ENCODE results near the gene WDR27. TPM values are rescaled to one million over a fixed set of nuclear protein-coding genes. Genes with fewer than 3 reads are reported as not detected.

WDR27 gene
- total RNA-seq, 1 donor from 2014 or later, result 24.5 TPM

DNA sequence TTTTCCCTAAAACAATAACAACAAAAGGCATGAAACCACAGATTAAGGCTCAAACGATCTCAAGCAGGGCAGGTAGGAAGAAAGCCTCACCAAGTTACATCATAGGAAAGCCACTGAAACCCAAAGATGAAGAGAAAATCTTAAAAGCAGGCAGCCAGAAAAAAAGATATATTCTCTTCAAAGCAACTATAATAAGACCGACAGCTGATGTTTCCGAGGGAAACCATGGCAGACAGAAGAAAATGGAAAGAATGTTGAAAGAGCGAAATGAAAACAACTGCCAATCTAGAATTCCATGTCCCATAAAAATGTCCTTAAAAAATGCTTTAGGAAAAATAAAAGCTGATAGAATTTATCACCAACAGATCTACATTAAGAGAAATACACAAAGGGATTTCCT lies 286.6 kb downstream of the WDR27 start:
- Histone ChIP-seq H3K36me3 (ENCODE audit: control insufficient read depth in 3 of 3, insufficient read depth in 3 of 3, low read length in 3 of 3) (no peaks in the 10 kb centered on the region), H3K27me3 (ENCODE audit: control insufficient read depth in 3 of 3, insufficient read depth in 3 of 3, low read length in 3 of 3) (no peaks in the 10 kb centered on the region), H3K4me1 (ENCODE audit: control insufficient read depth in 3 of 3, insufficient read depth in 3 of 3, low read length in 3 of 3) (no peaks in the 10 kb centered on the region), H3K9ac (ENCODE audit: low read depth in 1 of 3, low read length in 3 of 3) (no peak overlapping the region), H3K27ac (ENCODE audit: low read depth, low read length) (no peak overlapping the region), H3K9me3 (ENCODE audit: control insufficient read depth in 3 of 3, low read length in 3 of 3) (peaks cover 0 to 3% (median 0%) of the 10 kb centered on the region in 3 donors), H3K4me3 (ENCODE audit: low read length in 3 of 3) (no peak overlapping the region)

DNA sequence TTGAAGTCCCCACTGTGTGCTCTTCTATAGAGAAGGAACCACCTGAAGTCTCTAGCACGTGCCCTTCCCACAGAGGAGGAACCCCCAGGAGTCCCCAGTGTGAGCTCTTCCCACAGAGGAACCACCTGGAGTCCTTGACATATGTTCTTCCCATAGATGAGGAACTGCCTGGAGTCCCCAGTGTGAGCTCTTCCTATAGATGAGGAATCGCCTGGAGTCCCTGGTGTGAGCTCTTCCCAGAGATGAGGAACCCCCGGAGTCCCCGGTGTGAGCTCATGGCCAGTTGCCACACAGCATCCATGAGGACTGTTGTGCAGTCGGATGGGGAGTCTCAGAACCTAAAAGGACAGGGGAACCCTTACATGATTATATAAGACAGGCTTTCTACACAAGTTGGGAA lies 290.1 kb downstream of the WDR27 start:
- no peak overlapping the region for H3K9ac ChIP-seq (ENCODE audit: low read depth in 1 of 3, low read length in 3 of 3)
- no peaks in the 10 kb centered on the region for H3K4me1 ChIP-seq (ENCODE audit: control insufficient read depth in 3 of 3, insufficient read depth in 3 of 3, low read length in 3 of 3)
- no peaks in the 10 kb centered on the region for H3K36me3 ChIP-seq (ENCODE audit: control insufficient read depth in 3 of 3, insufficient read depth in 3 of 3, low read length in 3 of 3)
- no peaks in the 10 kb centered on the region for H3K27me3 ChIP-seq (ENCODE audit: control insufficient read depth in 3 of 3, insufficient read depth in 3 of 3, low read length in 3 of 3)
- no peak overlapping the region for H3K4me3 ChIP-seq (ENCODE audit: low read length in 3 of 3)
- no peak overlapping the region for H3K27ac ChIP-seq (ENCODE audit: low read depth, low read length)
- H3K9me3 ChIP-seq (ENCODE audit: control insufficient read depth in 3 of 3, low read length in 3 of 3), result peaks cover 0 to 3% (median 0%) of the 10 kb centered on the region in 3 donors

DNA sequence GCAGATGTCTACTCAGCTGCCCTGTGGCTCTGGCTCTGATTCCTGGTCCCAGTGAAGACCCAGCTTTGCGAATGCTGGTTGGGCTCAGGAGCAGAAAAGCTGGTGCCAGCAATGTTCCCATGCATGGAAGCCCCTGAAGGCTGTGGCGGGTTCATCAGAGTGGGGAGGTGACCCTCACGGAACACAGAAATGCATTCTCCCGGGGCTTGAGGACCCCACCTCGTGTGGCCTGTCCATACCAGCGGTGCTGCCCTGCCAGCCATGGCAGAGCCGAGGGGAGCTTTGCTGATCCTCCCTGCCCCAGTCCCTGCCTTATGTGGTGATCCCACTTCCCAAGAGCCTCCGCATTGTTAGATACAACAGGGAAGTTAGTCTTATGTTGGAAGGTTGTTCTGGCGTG lies 290.5 kb downstream of the WDR27 start:
- Histone ChIP-seq H3K4me1 (ENCODE audit: control insufficient read depth in 3 of 3, insufficient read depth in 3 of 3, low read length in 3 of 3) (no peaks in the 10 kb centered on the region), H3K9me3 (ENCODE audit: control insufficient read depth in 3 of 3, low read length in 3 of 3) (peaks cover 0 to 3% (median 0%) of the 10 kb centered on the region in 3 donors)

DNA sequence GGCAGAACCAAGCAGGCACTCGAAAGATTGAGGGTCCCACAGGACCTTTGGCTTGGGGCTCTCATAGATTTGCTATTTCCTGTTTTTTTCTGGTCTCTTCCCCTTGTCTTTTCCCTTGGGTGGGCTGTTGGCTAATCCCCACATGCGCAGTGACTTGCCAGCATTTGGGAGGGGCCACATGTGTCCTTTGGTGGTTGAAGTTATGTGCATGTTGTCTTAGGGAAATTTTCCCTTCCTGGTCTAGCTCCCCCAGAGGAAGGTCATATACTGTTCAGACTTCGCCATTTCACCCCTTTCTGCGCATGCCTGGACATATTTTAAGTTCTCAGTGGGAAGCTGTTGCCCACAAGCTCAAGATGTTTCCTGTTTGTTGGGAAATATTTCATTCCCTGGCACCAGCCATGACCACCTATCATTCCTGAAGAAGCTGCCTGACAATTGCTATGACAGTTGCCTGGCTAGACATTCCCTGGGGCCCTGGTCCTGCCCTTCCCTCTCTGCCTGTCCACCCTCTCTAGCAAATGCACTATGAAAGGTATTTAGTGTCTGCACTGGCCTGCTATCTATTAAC lies 292.0 kb downstream of the WDR27 start:
- no peaks in the 10 kb centered on the region for H3K36me3 ChIP-seq (ENCODE audit: control insufficient read depth in 3 of 3, insufficient read depth in 3 of 3, low read length in 3 of 3)
- H3K4me3 ChIP-seq (ENCODE audit: low read length in 3 of 3), result no peak overlapping the region
- no peak overlapping the region for H3K27ac ChIP-seq (ENCODE audit: low read depth, low read length)
- H3K9ac ChIP-seq (ENCODE audit: low read depth in 1 of 3, low read length in 3 of 3), result no peak overlapping the region
- H3K27me3 ChIP-seq (ENCODE audit: control insufficient read depth in 3 of 3, insufficient read depth in 3 of 3, low read length in 3 of 3), result no peaks in the 10 kb centered on the region
- H3K9me3 ChIP-seq (ENCODE audit: control insufficient read depth in 3 of 3, low read length in 3 of 3), result no peaks in the 10 kb centered on the region
- no peaks in the 10 kb centered on the region for H3K4me1 ChIP-seq (ENCODE audit: control insufficient read depth in 3 of 3, insufficient read depth in 3 of 3, low read length in 3 of 3)

More for the DNA sequence above, 290.5 kb downstream of the WDR27 start:
- Histone ChIP-seq H3K4me3 (ENCODE audit: low read length in 3 of 3) (no peak overlapping the region), H3K36me3 (ENCODE audit: control insufficient read depth in 3 of 3, insufficient read depth in 3 of 3, low read length in 3 of 3) (no peaks in the 10 kb centered on the region), H3K27ac (ENCODE audit: low read depth, low read length) (no peak overlapping the region), H3K9ac (ENCODE audit: low read depth in 1 of 3, low read length in 3 of 3) (no peak overlapping the region), H3K27me3 (ENCODE audit: control insufficient read depth in 3 of 3, insufficient read depth in 3 of 3, low read length in 3 of 3) (no peaks in the 10 kb centered on the region)

DNA sequence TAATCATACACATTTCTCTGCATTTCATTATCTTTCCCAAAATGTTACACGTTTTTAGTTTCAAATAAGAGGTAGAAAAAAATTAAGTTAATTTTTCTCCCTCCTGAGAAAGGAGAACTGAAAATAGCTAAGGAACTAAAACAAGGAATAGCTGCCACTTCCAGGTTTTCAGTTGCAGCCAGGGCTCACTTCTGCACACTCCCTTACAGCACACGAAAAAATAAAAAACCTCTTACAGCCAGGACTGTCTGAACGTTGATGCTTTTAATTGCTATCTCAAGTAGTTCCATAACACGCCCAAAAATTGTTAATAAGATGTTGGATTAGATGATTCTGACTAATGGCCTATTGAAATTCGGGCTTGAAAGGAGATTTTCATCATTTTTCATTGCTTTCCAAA lies 294.5 kb downstream of the WDR27 start:
- H3K9ac ChIP-seq (ENCODE audit: low read depth in 1 of 3, low read length in 3 of 3), result no peak overlapping the region
- H3K9me3 ChIP-seq (ENCODE audit: control insufficient read depth in 3 of 3, low read length in 3 of 3), result peaks cover 0 to 2% (median 0%) of the 10 kb centered on the region in 3 donors
- no peak overlapping the region for H3K4me3 ChIP-seq (ENCODE audit: low read length in 3 of 3)
- H3K36me3 ChIP-seq (ENCODE audit: control insufficient read depth in 3 of 3, insufficient read depth in 3 of 3, low read length in 3 of 3), result no peaks in the 10 kb centered on the region
- no peak overlapping the region for H3K27ac ChIP-seq (ENCODE audit: low read depth, low read length)
- no peaks in the 10 kb centered on the region for H3K27me3 ChIP-seq (ENCODE audit: control insufficient read depth in 3 of 3, insufficient read depth in 3 of 3, low read length in 3 of 3)
- H3K4me1 ChIP-seq (ENCODE audit: control insufficient read depth in 3 of 3, insufficient read depth in 3 of 3, low read length in 3 of 3), result no peaks in the 10 kb centered on the region

Other genes with a start within 250 kb of the WDR27 start
- gene C6orf120, start 97 bp upstream of the WDR27 start, total RNA-seq, result 19.8 TPM
- gene PHF10, start 22.5 kb upstream of the WDR27 start, total RNA-seq, result 29.7 TPM
- 0.52 TPM for gene DYNLT2, start 49.5 kb upstream of the WDR27 start, total RNA-seq
- gene ERMARD, start 49.6 kb upstream of the WDR27 start, total RNA-seq, result 16.2 TPM